Keratinocyte (primary cell): Measurements from ENCODE around the gene GRHL3. TPM values are rescaled to one million over a fixed set of nuclear protein-coding genes. Genes with fewer than 3 reads are reported as not detected.

Source experiments
- DNase-seq: peaks from one replicate; pipeline ENCODE4 v3.0.0-alpha.2; 2011; ENCODE audit warnings: low read depth, missing footprints, low spot score
- FAIRE-seq: peaks from 2 replicates; lab custom pipeline; 2011; peaks lifted over from hg19 to GRCh38; lab: Jason Lieb, UNC
- H2AFZ ChIP-seq: 2 replicates; pipeline ENCODE4 v1.6.0; 2012; ENCODE audit warnings: low read length, control low read depth, inconsistent platforms; ENCODE audit not compliant: control insufficient read depth
- H3K27ac ChIP-seq: 2 replicates; pipeline ENCODE4 v1.5.1; 2011; ENCODE audit warnings: low read length; ENCODE audit not compliant: control insufficient read depth, insufficient read depth
- H3K27me3 ChIP-seq: 3 replicates; pipeline ENCODE4 v1.6.0; 2011; ENCODE audit warnings: low read length; ENCODE audit not compliant: control insufficient read depth, insufficient read depth; ENCODE audit errors: extremely low read depth
- H3K36me3 ChIP-seq, 2 experiments: 2 replicates in 1 of 2; 3 replicates in 1 of 2; pipeline ENCODE4 v1.5.1; 2011; ENCODE audit warnings: low read length in 2 of 2, mild to moderate bottlenecking in 1 of 2; ENCODE audit not compliant: control insufficient read depth in 2 of 2, insufficient read depth in 2 of 2; ENCODE audit errors: extremely low read depth in 1 of 2
- H3K4me1 ChIP-seq: 3 replicates; pipeline ENCODE4 v1.5.1; 2011; ENCODE audit warnings: low read length; ENCODE audit not compliant: control insufficient read depth, insufficient read depth; ENCODE audit errors: extremely low read depth
- H3K4me2 ChIP-seq: 3 replicates; pipeline ENCODE4 v1.6.0; 2011; ENCODE audit warnings: low read depth, low read length; ENCODE audit not compliant: control insufficient read depth, insufficient read depth; ENCODE audit errors: extremely low read depth
- H3K4me3 ChIP-seq, 3 experiments: fragments of 200-600 bp in 1 of 3; sonication (generic) in 1 of 3; 2 replicates in 2 of 3; 3 replicates in 1 of 3; pipeline ENCODE4 v1.5.1; 2011 to 2016; ENCODE audit warnings: low read length in 3 of 3, mild to moderate bottlenecking in 3 of 3, control low read depth in 2 of 3, inconsistent platforms in 1 of 3, low read depth in 1 of 3, mixed read lengths in 1 of 3, mixed run types in 1 of 3, moderate library complexity in 1 of 3; ENCODE audit not compliant: control insufficient read depth in 2 of 3, insufficient read depth in 2 of 3; ENCODE audit errors: extremely low read depth in 1 of 3
- H3K79me2 ChIP-seq: 2 replicates; pipeline ENCODE4 v1.6.0; 2012; ENCODE audit warnings: low read length; ENCODE audit not compliant: control insufficient read depth, insufficient read depth
- H3K9ac ChIP-seq: 3 replicates; pipeline ENCODE4 v1.6.0; 2011; ENCODE audit warnings: low read length; ENCODE audit not compliant: control insufficient read depth, insufficient read depth; ENCODE audit errors: extremely low read depth
- H3K9me1 ChIP-seq: 3 replicates; pipeline ENCODE4 v1.6.0; 2011; ENCODE audit warnings: low read length; ENCODE audit not compliant: control insufficient read depth, insufficient read depth; ENCODE audit errors: extremely low read depth
- H3K9me3 ChIP-seq: 2 replicates; pipeline ENCODE4 v1.5.1; 2012; ENCODE audit warnings: low read depth, low read length; ENCODE audit not compliant: control insufficient read depth
- H4K20me1 ChIP-seq: 3 replicates; pipeline ENCODE4 v1.6.0; 2011; ENCODE audit warnings: low read length; ENCODE audit not compliant: control insufficient read depth, insufficient read depth; ENCODE audit errors: extremely low read depth
- CTCF ChIP-seq, 3 experiments: IDR thresholded peaks in 1 of 3; conservative IDR thresholded peaks in 1 of 3; optimal IDR thresholded peaks in 1 of 3; 2 replicates in 2 of 3; 3 replicates in 1 of 3; pipeline versions ENCODE3 to v1.5.1; 2011; ENCODE audit warnings: low read length in 3 of 3, mild to moderate bottlenecking in 3 of 3, moderate library complexity in 2 of 3, control low read depth in 1 of 3, inconsistent platforms in 1 of 3; ENCODE audit not compliant: insufficient read depth in 2 of 3; ENCODE audit errors: extremely low read depth in 1 of 3
- EZH2 ChIP-seq: IDR thresholded peaks from one replicate; pipeline ENCODE4 v1.6.1; 2012; ENCODE audit warnings: inconsistent platforms, mild to moderate bottlenecking, low read length, moderate library complexity
- dilution Hi-C: fragments of 300-500 bp; cut with MboI; formaldehyde crosslinking; loops from one replicate; pipeline ENCODE4 v1.7.0; 2020; ENCODE audit warnings: low sequenced_read_pairs; ENCODE audit not compliant: extremely low pct_ligation_motif_present
- polyA plus RNA-seq, 5 experiments: library from polyadenylated mRNA; depleted of rRNA in 3 of 5; stranded (reverse) in 3 of 5; stranded (forward) in 1 of 5; unstranded in 1 of 5; fragments of >200 nt; gene quantifications; 1 replicate in 1 of 5; 2 replicates in 3 of 5; 3 replicates in 1 of 5; pipeline versions ENCODE4 v1.2.1 to v1.2.3, GENCODE V29; 2011 to 2012; ENCODE audit warnings: missing spikeins in 2 of 5, low read depth in 1 of 5, low replicate concordance in 1 of 5

GRHL3 gene
- polyA plus RNA-seq, 1 donor (not counting 4 experiments of a cell fraction or from before 2014, with no cell fraction given) = 13.0 TPM

GRCh38 chr1:24345334-24345733, 26.2 kb downstream of the GRHL3 start:
- Histone ChIP-seq H3K27ac (no peak overlapping the region), H3K79me2 (no peaks in the 10 kb centered on the region), H3K9me1 (no peaks in the 10 kb centered on the region), H3K36me3 (peaks cover 0 to 30% of the 10 kb centered on the region in 2 experiments), H3K9me3 (no peaks in the 10 kb centered on the region), H3K4me1 (no peaks in the 10 kb centered on the region), H3K27me3 (no peaks in the 10 kb centered on the region), H3K4me2 (no peak overlapping the region), H4K20me1 (no peaks in the 10 kb centered on the region), H3K9ac (no peak overlapping the region), H2AFZ (no peak overlapping the region), H3K4me3 (no peak overlapping the region)
- TF ChIP-seq CTCF (optimal IDR thresholded peaks at IDR 0.05 in 1 of 3, IDR thresholded peaks at IDR 0.05 in 1 of 3, conservative IDR thresholded peaks at IDR 0.05 in 1 of 3; ENCODE audit: extremely low read depth in 1 of 3, insufficient read depth in 2 of 3, low read length in 3 of 3) (no peak), EZH2 (no peak)
- dilution Hi-C loops = no loop called here
- DNase-seq (no peak), FAIRE-seq (no peak)

DNA sequence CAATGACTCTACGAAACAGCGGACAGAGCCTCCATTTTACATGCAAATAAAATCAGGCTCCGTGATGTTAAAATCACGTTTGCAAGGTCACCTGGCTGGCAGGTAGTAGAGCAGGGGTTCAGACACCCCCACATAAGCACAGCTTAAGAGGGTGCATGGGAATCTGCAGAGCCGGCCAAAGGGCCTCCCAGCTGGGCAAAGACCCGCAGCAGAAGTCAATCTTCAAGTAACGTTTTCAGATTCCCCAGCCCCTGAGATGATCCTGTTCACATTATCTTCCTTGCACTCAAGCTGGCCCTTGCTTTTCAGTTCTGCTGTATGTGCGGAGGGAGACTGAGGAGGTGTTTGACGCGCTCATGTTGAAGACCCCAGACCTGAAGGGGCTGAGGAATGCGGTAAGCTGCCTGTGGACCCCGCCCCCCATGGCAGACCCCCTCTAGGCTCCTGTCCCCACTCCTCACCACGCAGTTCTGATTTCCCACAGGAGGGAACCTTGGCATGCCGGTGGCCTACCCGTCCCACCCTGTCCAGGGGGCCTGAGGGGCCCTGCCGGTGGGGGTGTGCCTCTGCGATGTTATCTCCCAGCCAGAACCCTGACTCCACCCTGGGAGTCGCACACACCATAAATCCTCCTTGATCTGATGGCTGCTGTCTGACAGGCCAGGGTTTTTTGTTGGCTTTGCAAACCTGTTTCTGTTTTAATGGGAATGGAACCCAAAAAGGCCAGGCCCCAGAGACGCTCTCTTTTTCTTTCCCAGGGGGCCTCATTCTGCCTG, 28.2 kb downstream of the GRHL3 start:
- no peak overlapping the region for H3K9ac ChIP-seq
- no peak overlapping the region for H2AFZ ChIP-seq
- FAIRE-seq (no peak), DNase-seq (no peak)
- no peak overlapping the region for H3K4me3 ChIP-seq
- H3K36me3 ChIP-seq = peaks cover 0 to 23% of the 10 kb centered on the region in 2 experiments
- no peak overlapping the region for H3K27ac ChIP-seq
- H3K4me2 ChIP-seq = no peak overlapping the region
- H4K20me1 ChIP-seq = no peaks in the 10 kb centered on the region
- dilution Hi-C loops = no loop called here
- no peaks in the 10 kb centered on the region for H3K9me1 ChIP-seq
- no peaks in the 10 kb centered on the region for H3K9me3 ChIP-seq
- H3K79me2 ChIP-seq = no peaks in the 10 kb centered on the region
- no peaks in the 10 kb centered on the region for H3K27me3 ChIP-seq
- TF ChIP-seq CTCF (optimal IDR thresholded peaks at IDR 0.05 in 1 of 3, IDR thresholded peaks at IDR 0.05 in 1 of 3, conservative IDR thresholded peaks at IDR 0.05 in 1 of 3; ENCODE audit: extremely low read depth in 1 of 3, insufficient read depth in 2 of 3, low read length in 3 of 3) (no peak), EZH2 (no peak)
- no peaks in the 10 kb centered on the region for H3K4me1 ChIP-seq
